ENCODE results near the gene ADRA1B.

DNA sequence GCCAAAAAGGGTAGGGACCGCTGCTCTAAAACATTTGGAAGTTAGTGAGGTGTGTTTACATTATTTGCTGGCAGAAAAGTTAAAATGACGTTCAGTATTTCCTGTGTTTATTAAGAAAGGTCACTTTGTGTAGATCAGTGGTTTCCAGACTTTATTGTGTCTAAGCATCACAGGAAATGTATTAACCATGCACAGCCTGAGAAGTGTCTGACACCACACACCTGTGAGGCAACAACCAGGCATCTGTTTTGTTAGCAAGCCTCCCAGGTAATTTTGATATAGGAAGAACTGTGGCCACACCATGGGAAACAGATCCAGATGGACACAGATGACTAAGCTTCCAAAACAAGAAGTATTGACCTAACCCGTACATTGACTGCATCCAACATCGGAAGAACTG, 104.7 kb downstream of the ADRA1B start:
- TF ChIP-seq POLR2A (IDR thresholded peaks at IDR 0.05) (no peak), CTCF (IDR thresholded peaks at IDR 0.05) (no peak), POLR2AphosphoS5 (IDR thresholded peaks at IDR 0.05) (no peak), EP300 (IDR thresholded peaks at IDR 0.05) (no peak)

Measured in stomach (tissue), 4 donors.